H4 (cell line): ENCODE measurements around the gene YIPF6. TPM values are rescaled to one million over a fixed set of nuclear protein-coding genes. Genes with fewer than 3 reads are reported as not detected.
"Not testable (repeated sequence)": the region's sequence is repeated elsewhere in the genome, so short reads cannot be mapped to it uniquely, and the experiment has no call there.

Experiments
- DNase-seq: peaks from one replicate; pipeline ENCODE4 v3.0.0-alpha.2; 2015; ENCODE audit warnings: low spot score
- total RNA-seq: library from RNA; depleted of rRNA; stranded (reverse); fragments of >200 nt; shearing (Covaris generic); gene quantifications from 2 replicates; pipeline ENCODE4 v1.2.3, GENCODE V29; 2014; rRNA removed

YIPF6 gene, protein sequence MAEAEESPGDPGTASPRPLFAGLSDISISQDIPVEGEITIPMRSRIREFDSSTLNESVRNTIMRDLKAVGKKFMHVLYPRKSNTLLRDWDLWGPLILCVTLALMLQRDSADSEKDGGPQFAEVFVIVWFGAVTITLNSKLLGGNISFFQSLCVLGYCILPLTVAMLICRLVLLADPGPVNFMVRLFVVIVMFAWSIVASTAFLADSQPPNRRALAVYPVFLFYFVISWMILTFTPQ
- 23.2 and 25.9 TPM in 2 replicates for total RNA-seq

DNA sequence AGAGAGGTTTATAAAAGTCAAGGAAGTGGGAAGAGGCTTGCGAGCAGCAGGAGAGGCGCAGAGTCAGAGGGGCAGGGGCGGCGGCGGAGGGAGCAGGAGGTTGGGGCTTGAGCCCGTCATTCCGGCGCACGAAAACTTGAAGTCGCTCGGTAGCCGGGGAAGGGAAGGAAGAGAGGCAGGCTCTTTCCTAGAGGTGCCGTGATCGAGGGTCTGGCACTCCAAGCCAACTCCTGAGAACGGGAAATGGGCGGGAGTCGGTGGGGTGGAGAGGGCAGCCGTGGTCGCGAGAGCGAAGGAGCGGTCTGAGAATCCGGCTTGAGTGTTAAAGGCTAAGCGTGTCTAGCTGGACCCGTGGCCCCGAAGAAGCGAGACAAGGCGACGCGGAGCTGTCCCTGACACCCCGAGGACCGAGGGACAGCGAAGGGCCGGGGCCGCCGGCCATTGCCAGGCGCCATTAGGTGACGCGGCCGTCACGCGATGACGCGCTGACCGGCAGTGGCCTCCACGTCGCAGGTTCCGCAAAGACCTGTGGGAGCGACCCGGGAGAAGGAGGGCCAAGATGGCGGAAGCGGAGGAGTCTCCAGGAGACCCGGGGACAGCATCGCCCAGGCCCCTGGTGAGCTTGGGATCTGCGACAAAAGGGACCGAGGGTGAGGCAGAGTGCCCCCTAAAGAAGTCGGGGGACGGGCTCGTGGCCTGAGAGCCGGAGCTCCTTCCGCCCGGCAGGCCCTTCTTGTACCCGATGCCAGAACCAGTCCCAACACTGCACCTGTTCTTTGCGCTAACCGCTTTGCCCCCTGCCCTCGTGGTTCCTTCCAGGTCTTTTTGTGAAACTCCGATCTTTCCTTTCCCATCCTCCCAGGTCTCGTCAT lies at the start of gene YIPF6:
YIPF6 (plus strand) TSS at position 544 of the 872 bp plus-strand sequence; CDS start at position 560, 16 bp downstream.
- peak; percentile 77 for DNase-seq

DNA sequence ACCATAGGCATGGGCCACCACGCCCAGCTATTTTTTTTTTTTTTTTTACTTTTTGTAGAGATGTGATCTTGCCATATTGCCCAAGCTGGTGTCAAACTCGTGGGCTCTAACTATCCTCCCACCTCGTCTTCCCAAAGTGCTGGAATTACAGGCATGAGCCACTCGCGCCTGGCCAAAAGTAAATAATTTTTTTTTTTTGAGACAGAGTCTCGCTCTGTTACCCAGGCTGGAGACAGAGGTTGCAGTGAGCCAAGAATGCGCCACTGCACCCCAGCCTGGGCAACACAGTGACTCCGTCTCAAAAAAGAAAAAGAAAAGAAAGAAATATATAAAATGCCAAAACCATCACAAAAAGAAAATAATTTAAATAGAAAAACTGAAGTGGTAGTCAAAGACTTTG lies 47.1 kb upstream of the YIPF6 start:
- DNase-seq, result no peak

DNA sequence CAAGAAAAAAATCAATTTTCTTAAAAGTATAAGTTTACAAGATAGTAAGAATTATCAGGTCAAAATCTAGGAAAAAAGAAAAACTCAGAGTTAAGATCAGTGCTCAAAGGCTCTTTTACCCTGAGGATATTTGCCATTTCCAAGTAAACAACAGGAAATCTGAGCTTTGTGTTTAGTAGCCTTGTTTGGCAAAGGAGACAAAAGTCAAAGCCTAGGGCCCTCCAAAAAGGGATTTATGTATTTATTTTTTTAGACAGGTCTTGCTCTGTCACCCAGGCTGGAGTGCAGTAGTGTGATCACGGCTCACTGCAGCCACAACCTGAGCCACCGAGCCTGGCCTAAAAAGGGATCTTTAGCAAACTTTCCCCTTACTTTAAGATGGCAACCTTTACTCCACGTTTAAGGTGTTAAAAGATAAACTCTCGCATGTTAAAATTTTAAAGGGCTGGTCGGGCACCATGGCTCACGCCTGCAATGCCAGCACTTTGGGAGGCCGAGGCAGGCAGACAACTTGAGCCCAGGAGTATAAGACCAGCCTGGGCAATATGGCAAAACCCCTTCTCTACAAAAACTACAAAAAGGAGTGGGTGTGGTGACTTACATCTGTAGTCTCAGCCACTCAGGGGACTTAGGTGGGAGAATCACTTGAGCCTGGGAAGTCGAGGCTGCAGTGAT lies 44.2 kb upstream of the YIPF6 start:
- no peak for DNase-seq

DNA sequence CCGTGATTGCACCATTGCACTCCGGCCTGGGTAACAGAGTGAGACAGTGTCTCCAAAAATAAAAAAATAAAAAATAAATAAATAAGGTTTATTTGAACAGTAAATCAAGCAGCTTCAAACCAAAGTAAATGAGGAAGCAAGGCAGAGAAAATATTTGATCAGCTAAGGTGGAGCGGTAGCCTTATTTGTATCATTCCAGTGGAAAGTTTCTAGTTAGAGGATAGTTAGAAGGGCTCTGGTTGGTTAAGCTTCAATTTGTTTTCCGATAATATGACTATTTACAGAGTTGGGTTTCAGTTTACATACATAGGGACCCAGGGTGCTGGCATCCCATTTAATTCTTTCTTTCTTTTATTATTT lies 43.7 kb upstream of the YIPF6 start:
- no peak for DNase-seq

DNA sequence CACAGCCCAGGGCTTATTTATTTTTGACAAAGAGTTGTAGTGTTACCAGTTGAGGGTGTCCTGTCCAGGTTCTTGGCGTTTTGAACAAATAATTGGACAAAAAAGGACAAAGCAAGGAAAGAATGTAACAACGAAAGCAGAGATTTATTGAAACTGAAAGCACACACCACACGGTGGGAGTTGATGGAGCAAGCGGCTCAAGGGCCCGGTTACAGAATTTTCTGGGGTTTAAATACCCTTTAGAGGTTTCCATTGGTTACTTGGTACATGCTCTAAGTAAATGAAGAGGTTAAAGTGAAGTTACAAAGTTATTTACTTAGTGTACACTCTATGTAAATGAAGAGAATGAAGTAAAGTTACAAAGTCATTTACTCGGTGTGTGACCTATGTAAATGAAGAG lies 37.8 kb upstream of the YIPF6 start:
- no peak for DNase-seq

DNA sequence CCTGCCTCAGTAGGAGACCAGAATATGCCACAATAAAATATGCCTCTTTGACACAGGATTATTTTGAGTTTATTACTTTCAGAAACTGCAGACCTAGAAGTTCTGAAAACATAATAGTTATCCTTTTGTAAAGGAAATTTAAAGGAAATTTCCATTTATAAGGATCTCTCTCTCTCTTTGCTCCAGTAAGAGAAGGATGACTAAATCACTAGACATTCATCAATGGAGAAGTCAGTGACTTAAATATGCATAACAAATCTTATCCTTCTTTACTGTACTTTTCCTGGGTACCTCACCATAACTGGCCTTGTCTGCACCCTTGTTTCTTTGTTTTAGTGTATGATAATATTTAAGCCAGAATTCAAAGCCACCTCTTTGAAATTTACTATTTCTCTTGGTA lies 37.3 kb upstream of the YIPF6 start:
- no peak for DNase-seq

DNA sequence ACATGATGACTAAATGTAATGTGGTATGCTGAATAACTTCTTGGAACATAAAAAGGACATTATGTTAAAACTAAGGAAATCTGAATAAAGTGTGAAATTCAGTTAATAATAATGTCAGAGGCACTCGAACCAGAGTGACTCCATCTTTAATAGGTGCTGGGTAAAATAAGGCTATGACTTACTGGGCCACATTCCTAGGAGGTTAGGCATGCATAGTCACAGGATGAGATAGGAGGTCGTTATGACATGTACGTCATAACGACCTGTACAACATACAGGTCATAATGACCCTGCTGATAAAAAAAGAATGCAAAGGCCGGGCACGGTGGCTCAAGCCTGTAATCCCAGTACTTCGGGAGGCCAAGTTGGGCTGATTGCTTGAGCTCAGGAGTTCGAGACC lies 36.7 kb upstream of the YIPF6 start:
- DNase-seq, result peak; percentile 4

DNA sequence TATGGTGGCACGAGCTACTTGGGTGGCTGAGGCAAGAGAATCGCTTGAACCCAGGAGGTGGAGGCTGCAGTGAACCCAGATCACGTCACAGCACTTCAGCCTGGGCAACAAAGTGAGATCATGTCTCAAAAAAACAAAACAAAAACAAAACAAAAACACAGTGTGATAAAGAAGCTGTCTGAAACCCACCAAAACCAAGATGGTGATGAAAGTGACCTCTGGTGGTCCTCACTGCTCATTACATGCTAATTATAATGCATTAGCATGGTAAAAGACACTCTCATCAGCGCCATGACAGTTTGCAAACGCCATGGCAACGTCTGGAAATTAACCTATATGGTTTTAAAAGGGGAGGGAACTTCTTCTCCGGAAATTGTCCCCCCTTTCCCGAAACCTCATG lies 36.2 kb upstream of the YIPF6 start:
- peak; percentile 63 for DNase-seq

DNA sequence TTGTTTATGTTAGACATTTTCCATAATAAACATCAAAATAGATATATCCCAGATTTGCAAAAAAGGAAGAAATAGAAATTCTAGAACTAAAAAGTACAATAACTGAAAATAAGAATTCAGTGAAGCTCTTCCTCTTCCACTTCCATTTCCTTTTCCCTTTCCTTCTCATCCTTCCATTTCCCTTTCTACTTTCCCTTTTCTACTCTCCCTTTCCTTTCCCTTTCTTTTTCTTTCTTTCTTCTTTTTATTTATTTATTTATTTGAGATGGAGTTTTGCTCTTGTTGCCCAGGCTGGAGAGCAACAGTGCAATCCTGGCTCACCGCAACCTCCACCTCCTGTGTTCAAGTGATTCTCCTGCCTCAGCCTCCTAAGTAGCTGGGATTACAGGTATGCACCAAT lies 35.0 kb upstream of the YIPF6 start:
- DNase-seq, result no peak

DNA sequence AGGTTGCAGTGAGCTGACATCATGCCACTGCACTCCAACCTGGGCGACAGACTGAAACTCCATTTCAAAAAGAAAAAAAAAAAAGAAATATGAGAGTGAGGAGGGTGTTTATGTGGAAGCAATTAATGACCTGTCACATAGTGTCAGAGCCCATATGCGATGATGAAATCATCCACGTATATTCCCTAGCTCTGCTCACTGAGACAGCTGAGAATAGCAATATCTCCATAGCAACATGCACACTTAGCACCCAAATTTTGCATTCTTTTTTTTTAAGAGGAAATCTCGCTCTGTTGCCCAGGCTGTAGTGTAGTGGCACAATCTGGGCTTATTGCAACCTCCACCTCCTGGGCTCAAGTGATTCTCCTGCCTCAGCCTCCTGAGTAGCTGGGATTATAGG lies 34.1 kb upstream of the YIPF6 start:
- DNase-seq, result no peak

DNA sequence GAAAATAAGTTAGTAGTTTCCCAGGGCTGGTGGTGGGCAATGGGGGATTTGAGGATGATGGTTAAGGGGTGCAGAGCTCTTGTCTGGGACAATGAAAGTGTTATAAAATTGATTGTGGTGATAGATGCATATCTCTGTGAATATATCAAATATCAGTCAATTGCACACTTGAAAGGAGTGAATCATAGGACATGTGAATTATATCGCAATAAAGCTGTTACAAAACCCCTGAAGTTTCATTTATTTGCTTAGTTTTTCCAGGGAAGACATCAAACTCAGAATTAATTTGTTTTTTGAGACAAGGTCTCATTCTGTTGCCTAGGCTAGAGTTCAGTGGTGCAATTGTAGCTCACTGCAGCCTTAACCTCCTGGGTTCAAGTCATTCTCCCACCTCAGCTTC lies 17.9 kb upstream of the YIPF6 start:
- DNase-seq, result no peak

DNA sequence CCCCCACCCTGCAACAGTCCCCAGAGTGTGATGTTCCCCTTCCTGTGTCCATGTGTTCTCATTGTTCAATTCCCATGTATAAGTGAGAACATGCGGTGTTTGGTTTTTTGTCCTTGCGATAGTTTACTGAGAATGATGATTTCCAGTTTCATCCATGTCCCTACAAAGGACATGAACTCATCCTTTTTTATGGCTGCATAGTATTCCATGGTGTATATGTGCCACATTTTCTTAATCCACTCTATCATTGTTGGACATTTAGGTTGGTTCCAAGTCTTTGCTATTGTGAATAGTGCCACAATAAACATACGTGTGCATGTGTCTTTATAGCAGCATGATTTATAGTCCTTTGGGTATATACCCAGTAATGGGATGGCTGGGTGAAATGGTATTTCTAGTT lies 12.7 kb upstream of the YIPF6 start:
- DNase-seq, result not testable (repeated sequence)

DNA sequence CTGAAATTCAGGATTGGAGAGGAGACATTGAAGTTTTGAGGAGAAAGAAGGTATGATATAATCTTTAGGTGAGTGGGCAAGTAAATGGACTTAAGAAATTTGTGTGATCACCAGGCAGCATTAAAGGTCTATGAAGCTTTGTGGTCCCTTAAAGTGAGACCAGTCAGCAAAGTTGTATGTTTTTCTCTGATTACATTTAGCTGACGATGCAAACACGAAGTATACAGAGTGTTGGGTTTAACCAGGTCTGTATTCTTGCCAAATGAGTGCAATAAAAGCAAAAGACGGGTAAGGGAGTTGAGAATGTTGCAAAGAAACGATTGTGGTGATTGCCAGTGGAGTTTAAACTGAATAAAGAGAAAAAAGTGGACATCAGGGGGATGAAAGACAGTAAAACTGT lies 11.6 kb upstream of the YIPF6 start:
- DNase-seq, result no peak

DNA sequence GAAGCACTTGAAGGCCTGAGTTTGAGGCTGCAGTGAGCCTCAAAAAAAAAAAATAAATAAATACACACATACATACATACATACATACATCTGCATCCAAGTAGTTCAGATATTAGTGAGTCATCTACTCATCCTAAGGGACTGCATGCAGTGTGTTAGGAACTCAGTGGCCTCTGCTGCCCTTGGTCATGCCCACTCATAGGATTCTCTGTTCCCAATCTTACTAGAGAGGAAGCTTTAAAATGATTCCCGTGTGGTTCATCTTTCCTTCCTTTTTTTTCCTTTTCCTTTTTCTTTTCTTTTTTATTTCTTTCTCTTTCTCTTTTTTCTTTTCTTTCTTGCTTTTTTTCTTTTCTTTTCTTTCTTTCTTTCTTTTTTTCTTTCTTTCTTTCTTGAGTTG lies 10.9 kb upstream of the YIPF6 start:
- no peak for DNase-seq

DNA sequence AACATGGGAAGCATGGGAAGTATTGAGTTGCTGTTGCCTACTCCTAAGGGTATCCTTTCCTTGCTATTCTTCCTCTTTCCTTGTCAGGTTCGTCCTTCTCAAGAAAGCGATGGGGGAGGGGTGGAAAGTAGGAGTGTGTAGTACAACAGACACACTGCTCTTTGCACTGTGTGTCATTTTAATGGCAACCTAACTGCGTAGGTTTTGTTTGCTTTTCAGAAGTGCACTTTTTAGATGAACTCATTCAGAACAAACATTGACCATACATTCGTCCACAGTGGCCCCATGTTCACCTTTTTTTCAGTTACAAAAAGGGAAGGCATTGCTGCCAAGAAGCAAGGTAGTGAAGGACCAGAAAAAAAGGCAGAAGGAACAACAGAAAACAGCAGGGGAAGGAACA lies 10.2 kb upstream of the YIPF6 start:
- DNase-seq, result no peak

DNA sequence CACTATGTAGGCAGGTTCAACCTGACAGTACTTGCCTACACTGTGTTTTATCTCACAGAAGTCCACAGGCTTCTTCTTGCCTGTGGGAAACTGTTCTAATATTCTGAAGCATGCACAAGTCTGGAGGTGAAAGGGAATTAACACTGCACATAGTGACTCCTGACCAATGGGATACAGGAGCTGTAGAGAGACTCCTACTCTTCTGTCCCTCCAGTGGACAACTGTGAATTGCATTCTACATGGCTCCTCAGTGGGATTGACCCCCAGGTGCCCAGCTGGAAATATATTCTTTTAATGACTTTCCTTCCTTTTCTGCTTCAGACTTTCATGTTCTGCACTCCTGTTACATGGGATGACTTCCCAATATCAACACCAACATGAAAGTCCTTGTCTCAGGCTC lies 8.2 kb upstream of the YIPF6 start:
- peak; percentile 36 for DNase-seq

DNA sequence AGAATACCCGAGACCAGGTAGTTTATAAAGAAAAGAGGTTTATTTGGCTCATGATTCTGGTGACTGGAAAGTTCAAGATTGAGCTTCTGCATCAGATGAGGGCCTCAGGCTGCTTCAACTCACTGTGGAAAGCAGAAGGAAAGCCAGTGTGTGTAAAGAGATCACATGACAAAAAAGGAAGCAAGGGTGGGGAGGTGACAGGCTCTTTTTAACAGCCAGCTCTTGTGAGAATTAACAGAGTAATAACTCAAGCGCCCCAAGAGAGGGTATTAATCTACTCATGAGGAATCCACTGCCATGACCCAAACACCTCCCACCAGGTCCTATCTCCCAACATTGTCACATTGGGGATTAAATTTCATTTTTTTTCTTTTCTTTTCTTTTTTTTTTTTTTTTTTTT lies 6.3 kb upstream of the YIPF6 start:
- no peak for DNase-seq

DNA sequence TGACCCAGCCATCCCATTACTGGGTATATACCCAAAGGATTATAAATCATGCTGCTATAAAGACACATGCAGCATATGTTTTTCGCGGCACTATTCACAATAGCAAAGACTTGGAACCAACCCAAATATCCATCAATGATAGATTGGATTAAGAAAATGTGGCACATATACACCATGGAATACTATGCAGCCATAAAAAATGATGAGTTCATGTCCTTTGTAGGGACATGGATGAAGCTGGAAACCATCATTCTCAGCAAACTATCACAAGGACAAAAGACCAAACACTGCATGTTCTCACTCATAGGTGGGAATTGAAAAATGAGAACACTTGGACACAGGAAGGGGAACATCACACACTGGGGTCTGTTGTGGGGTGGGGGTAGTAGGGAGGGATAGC lies 5.1 kb upstream of the YIPF6 start:
- not testable (repeated sequence) for DNase-seq

DNA sequence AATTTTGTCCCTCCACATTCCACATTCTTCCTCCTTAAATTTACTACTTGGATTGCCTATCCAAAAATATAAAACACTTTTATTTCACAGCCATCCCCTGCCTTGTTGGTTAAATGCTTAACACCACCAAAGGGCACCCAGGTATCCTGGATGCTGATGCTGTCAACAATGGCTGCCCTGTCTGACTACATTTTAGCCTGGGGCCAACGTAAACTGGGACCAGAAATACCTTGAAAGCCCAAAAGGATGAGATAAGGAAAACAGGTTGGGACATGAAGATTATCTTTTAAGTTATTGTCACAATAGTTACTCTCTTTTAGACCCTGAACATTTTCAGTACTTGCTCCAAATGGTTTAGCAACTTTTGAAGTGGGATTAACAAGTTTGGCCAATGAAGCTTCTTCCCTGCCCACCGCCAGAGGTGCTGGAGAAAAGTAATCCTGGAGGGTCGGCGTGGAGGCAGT lies 775 bp upstream of the YIPF6 start:
- DNase-seq, result peak; percentile 30

DNA sequence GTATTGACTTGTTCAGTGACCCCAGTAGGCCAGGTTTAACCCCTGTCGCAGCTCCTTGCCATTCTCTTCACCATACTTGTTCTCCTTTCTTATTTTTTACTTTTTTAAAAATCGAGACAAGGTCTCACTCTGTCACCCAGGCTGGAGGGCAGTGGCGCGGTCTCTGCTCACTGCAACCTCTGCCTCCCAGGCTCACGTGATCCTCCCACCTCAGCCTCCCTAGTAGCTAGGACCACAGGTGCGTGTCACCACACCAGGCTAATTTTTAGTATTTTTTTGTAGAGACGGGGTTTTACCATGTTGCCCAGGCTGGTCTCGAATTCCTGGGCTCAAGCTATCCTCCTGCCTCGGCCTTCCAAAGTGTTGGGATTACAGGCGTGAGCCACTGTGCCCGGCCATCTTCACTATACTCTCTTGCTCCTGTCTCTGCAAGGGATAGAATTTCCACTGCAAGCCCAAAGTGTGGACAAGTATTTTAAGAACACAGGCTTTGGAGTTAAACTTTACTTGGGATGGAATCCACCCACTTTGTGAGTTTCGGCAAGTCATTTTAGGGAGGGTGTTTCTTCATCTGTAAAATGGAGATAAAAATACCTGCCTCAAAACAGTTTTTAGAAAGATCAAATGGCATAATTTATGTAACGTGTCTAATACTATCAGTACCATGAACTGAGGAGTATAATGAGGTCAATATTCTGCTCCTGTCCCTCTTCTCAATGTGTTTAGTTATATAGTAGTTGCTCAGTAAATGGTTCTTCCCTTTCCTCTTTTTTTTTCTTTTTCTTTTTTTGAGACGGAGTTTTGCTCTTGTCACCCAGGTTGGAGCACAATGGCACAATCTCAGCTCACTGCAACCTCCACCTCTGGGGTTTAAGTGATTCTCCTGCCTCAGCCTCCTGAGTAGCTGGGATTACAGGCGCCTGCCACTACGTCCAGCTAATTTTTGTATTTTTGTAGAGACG lies 973 bp downstream of the YIPF6 start:
- DNase-seq, result no peak

DNA sequence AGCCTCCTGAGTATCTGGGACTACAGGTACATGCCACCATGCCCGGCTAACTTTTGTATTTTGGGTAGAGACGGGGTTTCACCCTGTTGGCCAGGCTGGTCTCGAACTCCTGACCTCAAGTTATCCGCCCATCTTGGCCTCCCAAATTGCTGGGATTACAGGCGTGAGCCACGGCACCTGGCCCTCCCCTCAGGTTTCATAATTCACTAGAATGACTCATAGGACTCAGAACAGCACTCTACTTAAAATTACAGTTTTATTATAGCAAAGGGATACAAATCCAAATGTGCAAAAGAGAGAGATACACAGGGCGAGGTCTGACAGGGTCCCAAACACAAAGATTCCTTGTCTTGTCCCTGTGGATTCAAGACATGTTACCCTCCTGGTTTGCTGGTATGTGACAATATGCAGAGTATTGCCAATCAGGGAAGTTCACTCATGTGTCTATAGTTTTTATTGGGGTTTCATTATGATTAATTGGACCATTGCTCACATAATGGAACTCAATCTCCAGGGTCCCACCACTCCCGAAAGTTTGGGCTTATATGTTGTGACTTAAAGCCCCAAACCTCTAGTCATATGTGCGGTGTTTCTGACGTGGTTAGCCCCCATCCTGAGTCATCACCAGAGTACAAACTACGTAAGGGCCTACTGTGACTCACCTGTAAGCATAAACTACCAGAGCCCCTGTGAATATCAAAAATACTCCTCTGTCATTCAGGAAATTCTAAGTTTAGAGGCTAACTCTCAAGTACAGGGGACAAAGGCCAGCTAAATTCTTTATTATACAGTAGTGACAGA lies 5.2 kb downstream of the YIPF6 start:
- DNase-seq, result peak; percentile 29
